GM12878 (cell line): Measurements from ENCODE around the gene RIMS3. TPM values are rescaled to one million over a fixed set of nuclear protein-coding genes. Genes with fewer than 3 reads are reported as not detected.

ENCODE experiments used
- ATAC-seq: fragments of 200-7000 bp; cut with Tn5 transposase; 3 replicates; pipeline ENCODE4 v1.9.1; 2020; ENCODE audit warnings: mild to moderate bottlenecking, moderate library complexity
- BruUV-seq: library from RNA; stranded (reverse); fragments of 400-500 nt; replicated peaks from 2 replicates; lab custom pipeline; 2021; lab: Mats Ljungman, UMichigan
- CTCF ChIA-PET: fragments of 300-600 bp; sonication (Branson Sonifier 250); formaldehyde crosslinking; extraction: SDS; loops from one replicate; lab custom pipeline; 2021; ENCODE audit warnings: inconsistent platforms; lab: Yijun Ruan, JAX
- POLR2A ChIA-PET: fragments of 350-600 bp; formaldehyde crosslinking; extraction: SDS; loops from one replicate; lab custom pipeline; 2021; ENCODE audit warnings: inconsistent platforms; lab: Charles Lee
- RAD21 ChIA-PET: fragments of 300-600 bp; sonication (Branson Sonifier 250); formaldehyde crosslinking; loops from one replicate; lab custom pipeline; 2023; ENCODE audit warnings: antibody characterized with exemption; ENCODE audit not compliant: unreplicated experiment; lab: Charles Lee
- SMC1A ChIA-PET: fragments of 300-600 bp; sonication (Branson Sonifier 250); formaldehyde crosslinking; loops from one replicate; lab custom pipeline; 2023; ENCODE audit not compliant: unreplicated experiment, uncharacterized antibody; lab: Charles Lee
- DNase-seq: peaks from one replicate; pipeline ENCODE4 v3.0.0-alpha.2; 2011; ENCODE audit warnings: low read depth, low spot score
- FAIRE-seq: peaks from 3 replicates; lab custom pipeline; 2011; peaks lifted over from hg19 to GRCh38; lab: Jason Lieb, UNC
- H2AFZ ChIP-seq: 2 replicates; pipeline ENCODE4 v1.6.0; 2011; ENCODE audit warnings: low read depth, low read length, control low read depth; ENCODE audit not compliant: control insufficient read depth
- H3K27ac ChIP-seq: 2 replicates; pipeline ENCODE4 v1.5.1; 2011; ENCODE audit warnings: control low read depth; ENCODE audit not compliant: control insufficient read depth, insufficient read depth
- H3K27me3 ChIP-seq, 2 experiments: replicated peaks in 1 of 2; 2 replicates each; pipeline versions ENCODE4 v1.6.0 to v1.6.1; 2011; ENCODE audit warnings: low read length in 1 of 2; ENCODE audit not compliant: control insufficient read depth in 2 of 2, insufficient read depth in 2 of 2
- H3K36me3 ChIP-seq, 2 experiments: 2 replicates each; pipeline ENCODE4 v1.5.1; 2011; ENCODE audit warnings: low read length in 1 of 2; ENCODE audit not compliant: control insufficient read depth in 2 of 2, insufficient read depth in 2 of 2
- H3K4me1 ChIP-seq: 2 replicates; pipeline ENCODE4 v1.6.1; 2011; ENCODE audit warnings: mild to moderate bottlenecking, low read length, moderate library complexity, mixed read lengths; ENCODE audit not compliant: control insufficient read depth, insufficient read depth
- H3K4me2 ChIP-seq: 2 replicates; pipeline ENCODE4 v1.6.0; 2011; ENCODE audit warnings: control low read depth; ENCODE audit not compliant: control insufficient read depth, insufficient read depth
- H3K4me3 ChIP-seq: fragments of 200-600 bp; sonication (generic); 2 replicates; pipeline ENCODE4 v1.5.1; 2016
- H3K79me2 ChIP-seq: 2 replicates; pipeline ENCODE4 v1.6.0; 2011; ENCODE audit warnings: low read length; ENCODE audit not compliant: control insufficient read depth, insufficient read depth
- H3K9ac ChIP-seq: 2 replicates; pipeline ENCODE4 v1.8.0; 2011; ENCODE audit warnings: low read length, control low read depth, mixed read lengths; ENCODE audit not compliant: control insufficient read depth, insufficient read depth
- H3K9me3 ChIP-seq: replicated peaks from 3 replicates; pipeline ENCODE4 v1.5.1; 2011; ENCODE audit warnings: mild to moderate bottlenecking, low read length; ENCODE audit not compliant: control insufficient read depth, insufficient read depth
- H4K20me1 ChIP-seq: 2 replicates; pipeline ENCODE4 v1.6.0; 2011; ENCODE audit not compliant: control insufficient read depth, insufficient read depth
- BCL3 ChIP-seq: IDR thresholded peaks from 2 replicates; pipeline ENCODE4 v1.6.1; 2011; ENCODE audit warnings: borderline replicate concordance, low read depth, mild to moderate bottlenecking, moderate library complexity, low read length; ENCODE audit not compliant: insufficient read depth, poor library complexity, severe bottlenecking
- CTCF ChIP-seq, 3 experiments: IDR thresholded peaks in 2 of 3; conservative IDR thresholded peaks in 1 of 3; 2 replicates each; pipeline ENCODE4 v1.5.1; 2011; ENCODE audit warnings: low read depth in 3 of 3, low read length in 3 of 3, mild to moderate bottlenecking in 3 of 3, control low read depth in 2 of 3, moderate library complexity in 2 of 3, inconsistent platforms in 1 of 3, mixed read lengths in 1 of 3; ENCODE audit not compliant: control insufficient read depth in 2 of 3, insufficient read depth in 1 of 3; ENCODE audit errors: extremely low read depth in 1 of 3
- E2F8 ChIP-seq: fragments of 450-650 bp; IDR thresholded peaks from 2 replicates; pipeline ENCODE4 v1.6.1; 2018; ENCODE audit warnings: mild to moderate bottlenecking, low read depth, moderate library complexity; ENCODE audit not compliant: partially characterized antibody
- EGR1 ChIP-seq, 2 experiments: IDR thresholded peaks; 1 replicate in 1 of 2; 2 replicates in 1 of 2; pipeline ENCODE4 v1.6.1; 2011 to 2012; ENCODE audit warnings: low read depth in 2 of 2, low read length in 2 of 2, borderline replicate concordance in 1 of 2, mild to moderate bottlenecking in 1 of 2, moderate library complexity in 1 of 2
- FOS ChIP-seq: IDR thresholded peaks from 3 replicates; pipeline ENCODE4 v1.6.1; 2011; ENCODE audit warnings: borderline replicate concordance; ENCODE audit not compliant: insufficient read length; ENCODE audit errors: extremely low read depth
- IKZF2 ChIP-seq, 2 experiments: fragments of 450-650 bp; IDR thresholded peaks; 2 replicates each; pipeline ENCODE4 v1.6.1; 2017; ENCODE audit warnings: mild to moderate bottlenecking in 2 of 2, moderate library complexity in 2 of 2
- KLF5 ChIP-seq: fragments of 450-650 bp; IDR thresholded peaks from 2 replicates; pipeline ENCODE4 v1.6.1; 2014; ENCODE audit warnings: mild to moderate bottlenecking; ENCODE audit not compliant: partially characterized antibody
- MLLT1 ChIP-seq: fragments of 450-650 bp; IDR thresholded peaks from 2 replicates; pipeline ENCODE4 v1.6.1; 2016; ENCODE audit warnings: mild to moderate bottlenecking
- SUPT20H ChIP-seq: IDR thresholded peaks from 2 replicates; pipeline ENCODE4 v1.6.1; 2011; ENCODE audit warnings: low read depth, mild to moderate bottlenecking, low read length, moderate library complexity, borderline replicate concordance; ENCODE audit not compliant: control insufficient read depth
- ZNF622 ChIP-seq: fragments of 450-650 bp; IDR thresholded peaks from 2 replicates; pipeline ENCODE4 v1.6.1; 2017; ENCODE audit warnings: mild to moderate bottlenecking, inconsistent platforms
- ZZZ3 ChIP-seq: IDR thresholded peaks from 2 replicates; pipeline ENCODE4 v1.6.1; 2011; ENCODE audit warnings: low read depth; ENCODE audit not compliant: control insufficient read depth, insufficient read length
- WGBS: methylation state at CpG from one replicate; pipeline ENCODE4 v1.1.6; 2016; ENCODE audit warnings: low lambda C conversion rate; ENCODE audit not compliant: insufficient replicate concordance, insufficient coverage; ENCODE audit errors: missing lambda C conversion rate; 5-methylcytosine and 5-hydroxymethylcytosine counted together
- in situ Hi-C: fragments of 300-500 bp; cut with MboI; formaldehyde crosslinking; loops from 9 replicates; pipeline ENCODE4 v1.14.3; 2018; ENCODE audit warnings: mixed read lengths
- intact Hi-C: fragments of 100-400 bp; cut with micrococcal nuclease; formaldehyde crosslinking; loops from one replicate; pipeline ENCODE4 v1.14.2; 2022; ENCODE audit not compliant: unreplicated experiment
- polyA plus RNA-seq, 11 experiments: library from polyadenylated mRNA; depleted of rRNA in 4 of 11; unstranded in 6 of 11; stranded (reverse) in 5 of 11; fragments of >200 nt; fragmentation: Nextera tagmentation in 4 of 11; fragmentation: Illumina TruSeq in 1 of 11; extraction: Ambion mirVana in 4 of 11; extraction: Trizol in 1 of 11; gene quantifications; 1 replicate in 1 of 11; 2 replicates in 10 of 11; pipeline versions ENCODE4 v1.2.1 to v1.2.3, GENCODE V29; 2011 to 2016; ENCODE audit warnings: inconsistent platforms in 2 of 11, missing spikeins in 2 of 11, low read depth in 1 of 11
- total RNA-seq, 4 experiments: library from RNA; depleted of rRNA in 3 of 4; stranded (reverse); fragments of >200 nt in 3 of 4; fragmentation: Illumina TruSeq in 1 of 4; extraction: Trizol in 1 of 4; gene quantifications; 2 replicates each; pipeline versions ENCODE4 v1.2.1 to v1.2.3, GENCODE V29; 2013 to 2021

RIMS3 gene
- total and polyA plus RNA-seq, 10 of the 15 experiments (the other 5 are each of a cell fraction or from before 2014, with no cell fraction given), result 0.02 to 4.7 (median 0.39) TPM

- ChIA-PET POLR2A (interaction anchor here (0.6 kb wide), 1 partner anchor 77 kb away, joined by 5 read pairs; no protein-coding TSS in a partner anchor), RAD21 (interaction anchor here (1.4 kb wide), 1 partner anchor 96 kb away, joined by 5 read pairs; no protein-coding TSS in a partner anchor), CTCF (interaction anchor here (0.5 to 1.7 kb wide), 11 partner anchors 20 to 148 kb away, joined by 3 to 21 read pairs (median 4); partner anchors contain the start of gene NFYC), SMC1A (interaction anchor here (0.8 to 1.0 kb wide), 2 partner anchors 23 to 148 kb away, joined by 3 to 4 read pairs; no protein-coding TSS in a partner anchor)
- TF ChIP-seq ZZZ3 (no peak), E2F8 (no peak), IKZF2 (IDR thresholded peaks at IDR 0.05) (no peak), ZNF622 (no peak), MLLT1 (no peak), KLF5 (no peak), BCL3 (no peak), FOS (no peak), EGR1 (IDR thresholded peaks at IDR 0.05; ENCODE audit: borderline replicate concordance in 1 of 2, low read depth in 2 of 2, low read length in 2 of 2) (no peak), SUPT20H (no peak), CTCF (IDR thresholded peaks at IDR 0.05 in 2 of 3, conservative IDR thresholded peaks at IDR 0.05 in 1 of 3; ENCODE audit: control insufficient read depth in 2 of 3, extremely low read depth in 1 of 3, insufficient read depth in 1 of 3, low read depth in 3 of 3, low read length in 3 of 3) (no peak)
- H3K27ac ChIP-seq, result no peak overlapping the region
- no peaks in the 10 kb centered on the region for H3K79me2 ChIP-seq
- ATAC-seq, result no peak
- no peak overlapping the region for H3K9ac ChIP-seq
- H3K9me3 ChIP-seq, result no peaks in the 10 kb centered on the region; the same call in 2 of the 3 replicates
- BruUV-seq, result no TSS peak
- no peaks in the 10 kb centered on the region for H4K20me1 ChIP-seq
- H3K27me3 ChIP-seq, result no peaks in the 10 kb centered on the region
- H3K4me2 ChIP-seq, result no peak overlapping the region
- peaks cover 15% of the 10 kb centered on the region for H3K4me1 ChIP-seq
- no peak overlapping the region for H2AFZ ChIP-seq
- in situ Hi-C loops (no loop called here), intact Hi-C loops (loop anchor here (5.0 kb wide), 2 partner anchors 41 to 226 kb away; partner anchors contain the start of gene RIMS3)
- no peak overlapping the region for H3K4me3 ChIP-seq
- 87% methylated on average over 10 of the region's 10 CpGs for WGBS
- no peak for DNase-seq
- FAIRE-seq, result no peak
- H3K36me3 ChIP-seq, result no peaks in the 10 kb centered on the region
Measured at GRCh38 chr1:40626383-40626770, 39.1 kb downstream of the RIMS3 start.
